Loucy (cell line): ENCODE results near the gene FEZF2.

ENCODE experiments used
- H2AFZ ChIP-seq: fragments of 200-600 bp; sonication (generic); 2 replicates; pipeline ENCODE4 v1.6.0; 2016; ENCODE audit warnings: antibody characterized with exemption, mild to moderate bottlenecking, low read length, moderate library complexity
- H3F3A ChIP-seq: fragments of 200-600 bp; 2 replicates; pipeline ENCODE4 v1.6.0; 2016; ENCODE audit warnings: antibody characterized with exemption, low read depth, mild to moderate bottlenecking
- H3K27me3 ChIP-seq: fragments of 200-600 bp; sonication (generic); 2 replicates; pipeline ENCODE4 v1.6.1; 2014; ENCODE audit warnings: low read length, mild to moderate bottlenecking; ENCODE audit not compliant: insufficient read depth, poor library complexity, severe bottlenecking
- H3K36me3 ChIP-seq: fragments of 200-600 bp; sonication (generic); 2 replicates; pipeline ENCODE4 v1.6.1; 2016; ENCODE audit warnings: low read length; ENCODE audit not compliant: insufficient read depth
- H3K4me1 ChIP-seq: fragments of 200-600 bp; sonication (generic); 2 replicates; pipeline ENCODE4 v1.5.1; 2014; ENCODE audit warnings: low read length, mild to moderate bottlenecking; ENCODE audit not compliant: insufficient read depth, poor library complexity, severe bottlenecking
- H3K4me2 ChIP-seq: fragments of 200-600 bp; sonication (generic); 2 replicates; pipeline ENCODE4 v1.6.0; 2014; ENCODE audit warnings: antibody characterized with exemption, low read length, low read depth, mild to moderate bottlenecking; ENCODE audit not compliant: poor library complexity, severe bottlenecking
- H3K4me3 ChIP-seq: fragments of 200-600 bp; sonication (generic); 2 replicates; pipeline ENCODE4 v1.5.1; 2014; ENCODE audit warnings: low read length, mild to moderate bottlenecking, mixed read lengths; ENCODE audit not compliant: poor library complexity, severe bottlenecking
- H3K79me2 ChIP-seq: fragments of 200-600 bp; sonication (generic); 2 replicates; pipeline ENCODE4 v1.6.1; 2014; ENCODE audit warnings: low read length; ENCODE audit not compliant: insufficient read depth
- H3K9ac ChIP-seq: fragments of 200-600 bp; sonication (generic); 2 replicates; pipeline ENCODE4 v1.6.0; 2014; ENCODE audit warnings: mild to moderate bottlenecking, low read depth, low read length, moderate library complexity; ENCODE audit not compliant: poor library complexity, severe bottlenecking
- H3K9me2 ChIP-seq: fragments of 200-600 bp; sonication (generic); replicated peaks from 2 replicates; pipeline ENCODE4 v1.6.1; 2016; ENCODE audit warnings: low read depth, low read length, mixed read lengths
- H3K9me3 ChIP-seq: fragments of 200-600 bp; sonication (generic); 2 replicates; pipeline ENCODE4 v1.6.1; 2014; ENCODE audit warnings: mild to moderate bottlenecking, antibody characterized with exemption, low read length, low read depth; ENCODE audit not compliant: insufficient read depth
- H4K20me1 ChIP-seq: fragments of 200-600 bp; sonication (generic); 2 replicates; pipeline ENCODE4 v1.6.0; 2014; ENCODE audit warnings: antibody characterized with exemption, low read length, mild to moderate bottlenecking; ENCODE audit not compliant: insufficient read depth, poor library complexity, severe bottlenecking
- CTCF ChIP-seq: fragments of 200-600 bp; sonication (generic); conservative IDR thresholded peaks from 2 replicates; pipeline ENCODE4 v1.5.1; 2014; ENCODE audit warnings: mild to moderate bottlenecking, antibody characterized with exemption, low read length
- EZH2phosphoT487 ChIP-seq: fragments of 200-600 bp; IDR thresholded peaks from 2 replicates; pipeline ENCODE4 v1.6.1; 2018; ENCODE audit warnings: antibody characterized with exemption, mild to moderate bottlenecking, moderate library complexity, borderline replicate concordance

Gene FEZF2

GRCh38 chr3:62365391-62366125 is 7.8 kb downstream of the FEZF2 start:
- Histone ChIP-seq H3F3A (no peaks in the 10 kb centered on the region), H3K4me3 (no peak overlapping the region), H3K4me2 (no peak overlapping the region), H3K27me3 (no peaks in the 10 kb centered on the region), H3K9ac (no peak overlapping the region), H3K9me3 (no peaks in the 10 kb centered on the region), H3K4me1 (peaks cover 4% of the 10 kb centered on the region), H3K36me3 (no peaks in the 10 kb centered on the region), H4K20me1 (no peaks in the 10 kb centered on the region), H3K79me2 (no peaks in the 10 kb centered on the region), H2AFZ (no peak overlapping the region), H3K9me2 (no peaks in the 10 kb centered on the region)
- TF ChIP-seq CTCF = no peak
- TF ChIP-seq EZH2phosphoT487 = no peak

- Histone ChIP-seq H3K9me3 (no peaks in the 10 kb centered on the region), H3K27me3 (no peaks in the 10 kb centered on the region)
- TF ChIP-seq EZH2phosphoT487 = no peak
- no peak for TF ChIP-seq CTCF
These were observed 9.2 kb downstream of the FEZF2 start for GRCh38 chr3:62364191-62364590.

GRCh38 chr3:62363275-62363674 is 10.1 kb downstream of the FEZF2 start:
- TF ChIP-seq CTCF = no peak
- no peak for TF ChIP-seq EZH2phosphoT487
- no peaks in the 10 kb centered on the region for H3F3A ChIP-seq
- H3K9ac ChIP-seq = no peak overlapping the region
- no peaks in the 10 kb centered on the region for H3K79me2 ChIP-seq
- H2AFZ ChIP-seq = no peak overlapping the region
- H3K9me2 ChIP-seq = no peaks in the 10 kb centered on the region
- H3K4me2 ChIP-seq = no peak overlapping the region
- no peaks in the 10 kb centered on the region for H3K27me3 ChIP-seq
- no peaks in the 10 kb centered on the region for H4K20me1 ChIP-seq
- H3K4me3 ChIP-seq = no peak overlapping the region
- H3K36me3 ChIP-seq = no peaks in the 10 kb centered on the region
- H3K4me1 ChIP-seq = peaks cover 4% of the 10 kb centered on the region
- no peaks in the 10 kb centered on the region for H3K9me3 ChIP-seq

More at GRCh38 chr3:62364191-62364590, 9.2 kb downstream of the FEZF2 start:
- Histone ChIP-seq H3K9ac (no peak overlapping the region), H4K20me1 (no peaks in the 10 kb centered on the region), H3K79me2 (no peaks in the 10 kb centered on the region), H3K9me2 (no peaks in the 10 kb centered on the region), H3K4me2 (no peak overlapping the region), H3K4me3 (no peak overlapping the region), H3K36me3 (no peaks in the 10 kb centered on the region), H3K4me1 (peaks cover 4% of the 10 kb centered on the region), H3F3A (no peaks in the 10 kb centered on the region), H2AFZ (no peak overlapping the region)
